ENCODE results near the gene CEACAM1.

GRCh38 chr19:42496460-42497133 is 31.7 kb downstream of the CEACAM1 start:
- TF ChIP-seq SUZ12 (IDR thresholded peaks at IDR 0.05) (no peak), ARNT (IDR thresholded peaks at IDR 0.05) (no peak)
- TF ChIP-seq, protein P1, sequence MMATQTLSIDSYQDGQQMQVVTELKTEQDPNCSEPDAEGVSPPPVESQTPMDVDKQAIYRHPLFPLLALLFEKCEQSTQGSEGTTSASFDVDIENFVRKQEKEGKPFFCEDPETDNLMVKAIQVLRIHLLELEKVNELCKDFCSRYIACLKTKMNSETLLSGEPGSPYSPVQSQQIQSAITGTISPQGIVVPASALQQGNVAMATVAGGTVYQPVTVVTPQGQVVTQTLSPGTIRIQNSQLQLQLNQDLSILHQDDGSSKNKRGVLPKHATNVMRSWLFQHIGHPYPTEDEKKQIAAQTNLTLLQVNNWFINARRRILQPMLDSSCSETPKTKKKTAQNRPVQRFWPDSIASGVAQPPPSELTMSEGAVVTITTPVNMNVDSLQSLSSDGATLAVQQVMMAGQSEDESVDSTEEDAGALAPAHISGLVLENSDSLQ (IDR thresholded peaks at IDR 0.05), result no peak

Data from HEK293T (cell line).